Large intestine (tissue), 3 donors: Measurements from ENCODE around the gene RPS6KA4. TPM values are rescaled to one million over a fixed set of nuclear protein-coding genes. Genes with fewer than 3 reads are reported as not detected.
A peak's percentile ranks its signal among the peaks of the same experiment; 100 is the strongest.

Experiments
- DNase-seq, 2 donors: peaks; one replicate each; pipeline versions ENCODE4 v3.0.0 to v3.0.0-alpha.2; 2013
- H3K27ac ChIP-seq: one replicate; pipeline ENCODE4 v1.5.1; 2013; ENCODE audit warnings: low read length
- H3K27me3 ChIP-seq: 2 replicates; pipeline ENCODE4 v1.6.1; 2013; ENCODE audit warnings: low read length; ENCODE audit not compliant: control insufficient read depth, insufficient read depth
- H3K36me3 ChIP-seq: 2 replicates; pipeline ENCODE4 v1.6.1; 2013; ENCODE audit warnings: low read length; ENCODE audit not compliant: control insufficient read depth, insufficient read depth
- H3K4me1 ChIP-seq: one replicate; pipeline ENCODE4 v1.6.1; 2013; ENCODE audit warnings: low read length; ENCODE audit not compliant: control insufficient read depth, insufficient read depth
- H3K4me3 ChIP-seq: one replicate; pipeline ENCODE4 v1.5.1; 2013; ENCODE audit warnings: low read length
- H3K9me3 ChIP-seq: one replicate; pipeline ENCODE4 v1.6.1; 2013; ENCODE audit warnings: mild to moderate bottlenecking, low read depth, low read length, moderate library complexity; ENCODE audit not compliant: control insufficient read depth
- WGBS: methylation state at CpG from one replicate; pipeline ENCODE4 v1.1.5; 2013; ENCODE audit warnings: low lambda C conversion rate; ENCODE audit not compliant: insufficient coverage; 5-methylcytosine and 5-hydroxymethylcytosine counted together
- polyA plus RNA-seq: library from polyadenylated mRNA; unstranded; fragments of 120-200 nt; gene quantifications from one replicate; pipeline ENCODE4 v1.2.1, GENCODE V29; 2013

Gene RPS6KA4
- polyA plus RNA-seq, 1 donor: 25.8 TPM

DNA sequence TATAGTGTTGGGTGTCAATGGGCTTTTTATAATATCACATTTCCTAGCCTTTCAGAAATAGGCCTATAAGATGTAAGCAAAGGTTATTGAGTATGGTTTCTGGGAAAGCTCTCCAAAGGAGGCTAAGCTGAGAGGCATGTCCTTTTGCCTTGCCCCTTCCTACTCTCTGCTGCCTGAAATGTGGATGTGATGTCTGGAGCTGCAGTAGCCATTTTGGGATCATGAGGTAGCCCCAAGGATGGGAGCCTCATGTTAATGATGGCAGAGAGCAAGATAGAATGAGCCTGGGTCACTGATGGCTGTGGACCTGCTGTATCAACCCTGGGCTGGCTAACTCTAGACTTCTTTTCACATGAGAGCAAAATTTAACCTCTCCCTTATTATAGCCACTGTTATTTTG, 29.0 kb downstream of the RPS6KA4 start:
- Histone ChIP-seq H3K27ac (no peak overlapping the region), H3K4me1 (peaks cover 8% of the 10 kb centered on the region), H3K9me3 (no peaks in the 10 kb centered on the region), H3K4me3 (no peak overlapping the region), H3K27me3 (peaks cover 17% of the 10 kb centered on the region), H3K36me3 (no peaks in the 10 kb centered on the region)
- DNase-seq: no peak

DNA sequence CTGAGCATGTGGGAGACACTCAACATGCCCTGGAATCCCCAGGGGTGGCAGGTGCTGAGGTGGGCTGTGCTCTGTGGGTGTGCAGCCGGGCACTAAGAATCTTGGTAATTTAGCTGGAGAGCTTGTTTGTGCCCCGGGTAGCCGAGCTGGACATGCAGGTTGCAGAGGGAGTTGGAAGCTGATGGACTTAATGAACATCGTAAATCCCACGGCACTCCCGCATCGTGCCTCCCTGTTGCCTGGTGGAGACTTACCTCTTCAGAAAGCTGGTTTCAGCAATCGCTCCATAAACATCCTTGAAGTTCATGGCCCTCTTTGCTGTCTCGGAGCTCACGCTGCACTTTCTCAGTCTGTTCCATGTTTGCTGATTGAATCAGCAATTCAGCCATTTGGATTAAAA, 29.9 kb downstream of the RPS6KA4 start:
- H3K9me3 ChIP-seq: no peaks in the 10 kb centered on the region
- no CpG with 5 or more reads among the region's 10 CpGs for WGBS
- H3K4me3 ChIP-seq: no peak overlapping the region
- peaks cover 13% of the 10 kb centered on the region for H3K27me3 ChIP-seq
- no peak for DNase-seq
- H3K36me3 ChIP-seq: no peaks in the 10 kb centered on the region
- no peak overlapping the region for H3K27ac ChIP-seq
- H3K4me1 ChIP-seq: peaks cover 7% of the 10 kb centered on the region

DNA sequence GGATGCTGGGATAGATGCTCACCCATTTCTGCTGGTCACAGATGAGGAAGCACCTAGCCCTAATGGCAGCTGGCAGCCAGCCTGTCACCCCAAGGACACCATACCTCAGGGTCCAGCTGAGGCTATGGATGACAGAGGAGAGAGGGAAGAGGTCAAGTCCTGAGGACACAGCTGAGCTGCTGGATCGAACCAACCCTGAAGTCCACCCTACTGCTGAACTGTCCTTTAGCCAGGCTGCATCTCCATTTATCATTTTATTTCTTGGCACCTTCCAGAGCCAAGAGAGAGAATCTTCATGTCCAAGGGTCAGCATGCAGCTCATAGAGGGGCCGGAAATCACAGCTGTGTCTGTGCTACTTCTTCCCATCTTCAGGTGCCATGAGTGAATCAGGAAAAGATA, 30.9 kb downstream of the RPS6KA4 start:
- H3K4me1 ChIP-seq: no peaks in the 10 kb centered on the region
- no peaks in the 10 kb centered on the region for H3K9me3 ChIP-seq
- DNase-seq: no peak
- no CpG with 5 or more reads among the region's 2 CpGs for WGBS
- H3K27me3 ChIP-seq: peaks cover 12% of the 10 kb centered on the region
- H3K4me3 ChIP-seq: no peak overlapping the region
- H3K36me3 ChIP-seq: no peaks in the 10 kb centered on the region
- H3K27ac ChIP-seq: no peak overlapping the region

GRCh38 chr11:64390558-64390957, 31.6 kb downstream of the RPS6KA4 start:
- Histone ChIP-seq H3K36me3 (no peaks in the 10 kb centered on the region), H3K4me1 (no peaks in the 10 kb centered on the region), H3K27me3 (peaks cover 5% of the 10 kb centered on the region), H3K4me3 (no peak overlapping the region), H3K9me3 (no peaks in the 10 kb centered on the region), H3K27ac (no peak overlapping the region)
- no peak for DNase-seq
- WGBS: no CpG with 5 or more reads among the region's 3 CpGs

DNA sequence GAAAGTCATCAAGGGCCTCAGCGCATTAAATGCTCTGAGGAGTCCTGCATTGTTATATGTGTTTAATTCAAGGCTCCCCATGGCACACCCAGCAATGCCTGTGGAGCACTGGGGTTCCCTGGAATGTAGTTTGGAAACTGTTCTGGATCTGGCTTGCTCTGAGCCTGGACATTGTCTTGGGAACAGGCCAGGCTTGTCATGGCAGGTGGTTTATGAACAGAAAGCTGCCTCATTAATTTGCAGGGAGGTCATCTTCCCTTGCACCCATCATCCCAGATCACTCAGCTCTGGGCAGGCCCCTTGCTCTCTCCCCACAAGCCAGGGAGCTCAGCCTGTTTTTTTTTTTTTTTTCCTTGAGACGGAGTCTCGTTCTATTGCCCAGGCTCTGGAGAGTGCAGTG, 32.9 kb downstream of the RPS6KA4 start:
- Histone ChIP-seq H3K4me3 (no peak overlapping the region), H3K27me3 (peaks cover 5% of the 10 kb centered on the region), H3K9me3 (no peaks in the 10 kb centered on the region), H3K36me3 (no peaks in the 10 kb centered on the region), H3K27ac (no peak overlapping the region), H3K4me1 (no peaks in the 10 kb centered on the region)
- no CpG with 5 or more reads among the region's 3 CpGs for WGBS
- no peak for DNase-seq

DNA sequence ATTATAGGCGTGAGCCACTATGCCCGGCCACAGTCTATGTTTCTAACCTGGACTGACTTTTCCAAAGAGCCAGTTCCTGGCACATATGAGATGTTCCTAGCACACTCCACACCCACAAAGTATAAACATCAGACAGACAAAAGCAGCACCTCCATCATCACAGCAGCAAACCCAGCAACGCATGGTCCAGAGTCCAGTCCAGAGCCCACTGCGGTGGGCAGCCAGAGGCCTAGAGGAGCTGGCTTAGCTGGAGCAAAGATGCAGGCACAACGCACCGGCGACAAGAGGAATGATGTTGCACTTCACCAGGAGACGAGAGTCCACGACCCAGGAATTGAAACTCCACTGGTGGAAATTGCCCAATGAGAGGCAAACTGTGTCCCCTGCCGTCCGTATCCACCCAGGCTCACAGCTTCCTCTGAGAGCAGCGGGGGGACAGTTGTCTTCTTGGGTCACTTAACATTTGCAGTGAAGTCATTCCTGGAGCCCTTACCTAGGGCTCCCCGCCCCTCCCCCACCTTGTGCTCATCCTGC, 36.6 kb downstream of the RPS6KA4 start:
- Histone ChIP-seq H3K4me1 (no peaks in the 10 kb centered on the region), H3K27ac (no peak overlapping the region), H3K9me3 (no peaks in the 10 kb centered on the region), H3K36me3 (no peaks in the 10 kb centered on the region), H3K27me3 (no peaks in the 10 kb centered on the region), H3K4me3 (no peak overlapping the region)
- WGBS: 60% methylated on average over 1 of the region's 13 CpGs
- DNase-seq: peak in 1 of 2 donors; percentile 21

GRCh38 chr11:64396079-64396591, 37.2 kb downstream of the RPS6KA4 start:
- no CpG with 5 or more reads among the region's 15 CpGs for WGBS
- H3K36me3 ChIP-seq: no peaks in the 10 kb centered on the region
- no peak overlapping the region for H3K4me3 ChIP-seq
- H3K27ac ChIP-seq: no peak overlapping the region
- DNase-seq: peak in 1 of 2 donors; percentile 23
- no peaks in the 10 kb centered on the region for H3K4me1 ChIP-seq
- no peaks in the 10 kb centered on the region for H3K9me3 ChIP-seq
- peaks cover 2% of the 10 kb centered on the region for H3K27me3 ChIP-seq

DNA sequence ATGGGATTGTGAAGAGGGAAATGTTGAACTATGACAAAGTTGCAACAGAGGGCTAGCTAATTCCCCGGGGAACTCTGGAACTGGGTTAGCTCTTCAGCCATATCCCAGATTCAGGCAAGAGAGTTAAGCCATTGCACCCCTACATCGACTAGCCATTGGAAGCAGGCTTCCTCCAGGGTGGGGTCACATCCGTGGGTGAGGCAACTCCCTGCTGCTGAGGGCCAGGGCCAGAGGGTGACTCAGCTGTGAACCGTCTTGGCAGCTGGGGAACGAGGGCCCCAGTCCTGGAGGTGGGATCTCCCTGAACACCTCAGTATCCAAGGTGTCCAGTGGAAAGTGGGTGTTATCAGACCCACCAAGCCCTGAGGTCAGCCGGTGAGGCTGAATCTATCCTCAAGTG, 41.1 kb downstream of the RPS6KA4 start:
- DNase-seq: peak in 1 of 2 donors; percentile 40
- Histone ChIP-seq H3K36me3 (no peaks in the 10 kb centered on the region), H3K27ac (no peak overlapping the region), H3K27me3 (peaks cover 2% of the 10 kb centered on the region), H3K4me3 (no peak overlapping the region), H3K4me1 (peaks cover under 1% of the 10 kb centered on the region), H3K9me3 (no peaks in the 10 kb centered on the region)
- WGBS: no CpG with 5 or more reads among the region's 6 CpGs

GRCh38 chr11:64400667-64401066, 41.7 kb downstream of the RPS6KA4 start:
- peaks cover 2% of the 10 kb centered on the region for H3K27me3 ChIP-seq
- DNase-seq: no peak
- H3K36me3 ChIP-seq: no peaks in the 10 kb centered on the region
- no peak overlapping the region for H3K4me3 ChIP-seq
- H3K9me3 ChIP-seq: no peaks in the 10 kb centered on the region
- no peak overlapping the region for H3K27ac ChIP-seq
- no CpG with 5 or more reads among the region's 3 CpGs for WGBS
- peaks cover 4% of the 10 kb centered on the region for H3K4me1 ChIP-seq

GRCh38 chr11:64401775-64402174, 42.8 kb downstream of the RPS6KA4 start:
- no CpG with 5 or more reads among the region's 7 CpGs for WGBS
- H3K4me3 ChIP-seq: no peak overlapping the region

DNA sequence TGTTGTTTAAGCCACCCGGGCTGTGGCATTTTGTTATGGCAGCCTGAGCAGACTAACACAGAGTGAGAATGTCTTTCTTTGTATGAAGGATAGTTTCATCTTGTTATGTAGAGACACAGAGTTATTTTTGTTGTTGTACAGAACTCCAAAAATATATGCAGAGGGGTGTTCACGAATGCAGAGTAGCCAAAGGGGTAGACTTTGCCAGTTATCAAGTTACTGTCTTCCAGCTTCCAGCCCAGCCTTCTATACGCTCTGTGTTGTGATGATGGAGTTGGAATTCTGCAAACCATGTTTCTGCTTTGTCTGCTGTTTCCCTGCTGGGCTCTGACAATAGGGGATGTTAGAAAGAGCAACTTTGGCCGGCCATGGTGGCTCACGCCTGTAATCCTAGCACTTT, 44.1 kb downstream of the RPS6KA4 start:
- Histone ChIP-seq H3K4me1 (peaks cover 23% of the 10 kb centered on the region), H3K4me3 (no peak overlapping the region), H3K27me3 (peaks cover 2% of the 10 kb centered on the region), H3K9me3 (no peaks in the 10 kb centered on the region), H3K27ac (no peak overlapping the region), H3K36me3 (no peaks in the 10 kb centered on the region)
- WGBS: no CpG with 5 or more reads among the region's 5 CpGs
- DNase-seq: no peak

More at GRCh38 chr11:64401775-64402174, 42.8 kb downstream of the RPS6KA4 start:
- Histone ChIP-seq H3K4me1 (peaks cover 16% of the 10 kb centered on the region), H3K36me3 (no peaks in the 10 kb centered on the region), H3K27ac (no peak overlapping the region), H3K9me3 (no peaks in the 10 kb centered on the region), H3K27me3 (peaks cover 2% of the 10 kb centered on the region)
- no peak for DNase-seq
